ENCODE measurements around the gene FGF22. TPM values are rescaled to one million over a fixed set of nuclear protein-coding genes. Genes with fewer than 3 reads are reported as not detected.
"Not testable (repeated sequence)": the region's sequence is repeated elsewhere in the genome, so short reads cannot be mapped to it uniquely, and the experiment has no call there.

Gene FGF22
- total and polyA plus RNA-seq, 4 experiments from 2014 or later: 1.8 to 1.9 TPM; not detected in 2

- CTCF ChIA-PET (ENCODE audit: partially characterized antibody); H3K27ac Mint-ChIP-seq; DNase-seq: not testable (repeated sequence)
Measured at GRCh38 chr19:629515-629914, 10.2 kb upstream of the FGF22 start.

GRCh38 chr19:629961-630714 lies 9.5 kb upstream of the FGF22 start:
- peaks cover 22% of the 10 kb centered on the region for H3K4me1 ChIP-seq (ENCODE audit: insufficient read depth, low read length)
- Mint-ChIP-seq H3K27ac (peak overlapping the region in 3 of 7 donors; percentile 15 to 55 (median 30)), H3K9me3 (no peaks in the 10 kb centered on the region), H3K27me3 (no peaks in the 10 kb centered on the region), H3K4me1 (peaks cover 4 to 50% (median 21%) of the 10 kb centered on the region in 4 donors), H3K36me3 (peaks cover 23 to 34% of the 10 kb centered on the region in 2 donors), H3K4me3 (no peak overlapping the region)
- intact Hi-C loops (cut with micrococcal nuclease): loop anchor here (10.0 kb wide), 1 partner anchor 115 kb away; no protein-coding TSS in a partner anchor
- no peaks in the 10 kb centered on the region for H3K9me3 ChIP-seq (ENCODE audit: control insufficient read depth in 1 of 2, low read length in 2 of 2)
- no peak for DNase-seq
- H3K27me3 ChIP-seq (ENCODE audit: insufficient read depth, low read length): no peaks in the 10 kb centered on the region
- H3K36me3 ChIP-seq (ENCODE audit: insufficient read depth, low read length): peaks cover 13% of the 10 kb centered on the region
- H3K4me3 ChIP-seq (ENCODE audit: low read length in 2 of 2): no peak overlapping the region
- ChIA-PET CTCF (ENCODE audit: partially characterized antibody) (interaction anchor here (0.6 kb wide), 1 partner anchor 35 kb away, joined by 3 read pairs; no protein-coding TSS in a partner anchor), POLR2A (ENCODE audit: partially characterized antibody) (interaction anchor here (1.1 to 3.0 kb wide), 3 partner anchors 10 to 19 kb away, joined by 3 to 19 read pairs (median 3); no protein-coding TSS in a partner anchor)
- H3K27ac ChIP-seq (ENCODE audit: low read depth, low read length): no peak overlapping the region

More at GRCh38 chr19:629515-629914, 10.2 kb upstream of the FGF22 start:
- H3K27ac ChIP-seq (ENCODE audit: low read depth, low read length); H3K9me3 ChIP-seq (ENCODE audit: control insufficient read depth in 1 of 2, low read length in 2 of 2); intact Hi-C loops (cut with micrococcal nuclease); H3K27me3 ChIP-seq (ENCODE audit: insufficient read depth, low read length); H3K27me3 Mint-ChIP-seq; H3K4me3 ChIP-seq (ENCODE audit: low read length in 2 of 2); H3K4me3 Mint-ChIP-seq; H3K9me3 Mint-ChIP-seq: not testable (repeated sequence)
- Histone ChIP-seq H3K36me3 (ENCODE audit: insufficient read depth, low read length) (peaks cover 13% of the 10 kb centered on the region), H3K4me1 (ENCODE audit: insufficient read depth, low read length) (peaks cover 22% of the 10 kb centered on the region)
- peaks cover 23 to 34% of the 10 kb centered on the region in 2 donors for H3K36me3 Mint-ChIP-seq
- peaks cover 4 to 50% (median 21%) of the 10 kb centered on the region in 4 donors for H3K4me1 Mint-ChIP-seq
- POLR2A ChIA-PET (ENCODE audit: partially characterized antibody): interaction anchor here (1.0 kb wide), 1 partner anchor 31 kb away, joined by 3 read pairs; no protein-coding TSS in a partner anchor

DNA sequence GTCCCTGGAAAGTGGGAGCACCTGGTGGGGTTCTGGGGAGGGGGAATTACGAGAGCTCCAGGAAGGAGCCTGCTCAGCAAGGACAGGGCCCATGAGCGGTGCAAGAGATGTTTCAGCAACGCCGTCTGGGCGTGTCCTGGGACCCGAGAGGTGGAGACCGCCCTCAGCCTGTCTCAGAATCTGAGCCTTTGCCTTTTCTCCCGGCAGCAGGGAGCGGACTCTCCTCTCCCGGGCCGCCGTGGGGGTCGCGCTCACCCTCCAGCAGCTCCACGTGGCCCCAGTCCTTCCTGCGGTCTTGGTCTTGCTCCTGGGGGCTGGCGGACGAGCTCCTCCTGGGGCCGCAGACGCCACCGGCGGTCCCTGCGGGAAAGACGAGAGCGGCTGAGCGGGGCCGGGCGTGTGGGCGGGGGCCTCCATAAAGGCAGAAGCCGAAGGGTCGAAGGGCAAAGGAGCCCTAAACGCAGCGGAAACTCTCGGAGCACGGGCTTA lies 7.1 kb upstream of the FGF22 start:
- Mint-ChIP-seq H3K27me3 (no peaks in the 10 kb centered on the region), H3K27ac (peak overlapping the region; percentile 89 to 98 (median 96)), H3K36me3 (peaks cover 15 to 27% of the 10 kb centered on the region in 2 donors), H3K4me3 (peak overlapping the region; percentile 90 to 98 (median 96)), H3K4me1 (peaks cover 2 to 50% (median 23%) of the 10 kb centered on the region in 4 donors), H3K9me3 (no peaks in the 10 kb centered on the region)
- no peaks in the 10 kb centered on the region for H3K9me3 ChIP-seq (ENCODE audit: control insufficient read depth in 1 of 2, low read length in 2 of 2)
- no peaks in the 10 kb centered on the region for H3K27me3 ChIP-seq (ENCODE audit: insufficient read depth, low read length)
- H3K27ac ChIP-seq (ENCODE audit: low read depth, low read length): peak overlapping the region; percentile 71
- DNase-seq: peak in 1 of 5 donors; percentile 49
- peak overlapping the region; percentile 61 to 86 for H3K4me3 ChIP-seq (ENCODE audit: low read length in 2 of 2)
- CTCF ChIA-PET (ENCODE audit: partially characterized antibody): interaction anchor here (1.5 kb wide), 1 partner anchor 48 kb away, joined by 4 read pairs; no protein-coding TSS in a partner anchor
- H3K4me1 ChIP-seq (ENCODE audit: insufficient read depth, low read length): peaks cover 22% of the 10 kb centered on the region
- peaks cover 7% of the 10 kb centered on the region for H3K36me3 ChIP-seq (ENCODE audit: insufficient read depth, low read length)
- POLR2A ChIA-PET (ENCODE audit: partially characterized antibody): interaction anchor here (1.1 to 4.6 kb wide), 4 partner anchors 22 to 61 kb away, joined by 3 to 54 read pairs (median 12); partner anchors contain the start of genes BSG and RNF126
- intact Hi-C loops (cut with micrococcal nuclease): loop anchor here (1.0 to 10.0 kb wide), 6 partner anchors 22 to 165 kb away; partner anchors contain the start of genes BSG and PTBP1

DNA sequence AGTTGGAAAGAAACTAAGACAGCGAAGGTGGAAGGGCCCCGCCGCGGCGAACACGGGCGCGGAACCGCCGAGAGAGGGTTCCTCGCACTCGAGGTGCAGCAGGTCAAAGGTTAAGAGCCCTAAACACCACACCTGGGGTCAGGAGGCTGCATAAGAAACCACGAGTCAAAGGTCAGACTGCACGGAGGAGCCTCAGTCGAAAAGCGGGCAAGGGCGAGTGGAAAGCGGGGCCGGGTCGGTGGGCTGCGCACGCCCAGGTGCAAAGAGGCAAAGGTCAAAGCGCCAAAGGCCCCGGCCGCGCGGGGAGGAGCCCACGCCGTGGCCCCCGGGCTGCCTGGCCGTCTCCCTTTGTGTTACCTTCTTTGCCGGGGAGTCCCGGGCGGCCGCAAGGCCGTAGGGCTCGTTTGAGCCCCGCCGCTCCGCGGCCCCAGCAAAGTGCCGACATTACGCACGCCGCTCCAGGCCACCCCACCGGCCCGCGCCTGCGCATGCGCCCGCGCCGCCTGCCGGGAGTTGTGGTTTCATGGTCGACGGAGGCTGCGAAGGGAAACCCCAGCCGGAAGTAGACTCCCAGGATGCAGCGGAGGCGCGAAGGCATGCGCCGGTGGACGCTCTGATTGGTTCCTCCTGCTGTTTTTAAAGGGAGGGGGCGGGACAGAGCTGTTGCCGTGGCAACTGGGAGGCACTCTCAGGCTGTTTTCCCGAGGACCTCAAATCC lies 6.5 kb upstream of the FGF22 start, which contains the start of gene POLRMT:
TSS of gene POLRMT (minus strand) at position 470 of the 718 bp plus-strand sequence. CDS start at position 445, 25 bp downstream.
- peak within 1 kb of the TSS; percentile 90 to 98 (median 96) for H3K4me3 Mint-ChIP-seq
- H3K27me3 Mint-ChIP-seq: no peaks in the 10 kb centered on the region
- intact Hi-C loops (cut with micrococcal nuclease): loop anchor here (1.0 to 10.0 kb wide), 6 partner anchors 23 to 164 kb away; partner anchors contain the start of genes BSG and PTBP1
- DNase-seq: peak; percentile 94 to 96 (median 96)
- H3K27ac Mint-ChIP-seq: peak within 1 kb of the TSS; percentile 94 to 98 (median 97)
- Histone ChIP-seq H3K4me3 (ENCODE audit: low read length in 2 of 2) (peak within 1 kb of the TSS; percentile 61 to 86), H3K36me3 (ENCODE audit: insufficient read depth, low read length) (peaks cover 7% of the 10 kb centered on the region), H3K27me3 (ENCODE audit: insufficient read depth, low read length) (no peaks in the 10 kb centered on the region), H3K9me3 (ENCODE audit: control insufficient read depth in 1 of 2, low read length in 2 of 2) (no peaks in the 10 kb centered on the region), H3K4me1 (ENCODE audit: insufficient read depth, low read length) (peaks cover 22% of the 10 kb centered on the region), H3K27ac (ENCODE audit: low read depth, low read length) (peak within 1 kb of the TSS; percentile 71)
- peaks cover 2 to 49% (median 24%) of the 10 kb centered on the region in 4 donors for H3K4me1 Mint-ChIP-seq
- CTCF ChIA-PET (ENCODE audit: partially characterized antibody): interaction anchor here (0.7 to 1.0 kb wide), 3 partner anchors 27 to 49 kb away, joined by 3 to 6 read pairs (median 4); no protein-coding TSS in a partner anchor
- H3K9me3 Mint-ChIP-seq: no peaks in the 10 kb centered on the region
- peaks cover 13 to 26% of the 10 kb centered on the region in 2 donors for H3K36me3 Mint-ChIP-seq
- POLR2A ChIA-PET (ENCODE audit: partially characterized antibody): interaction anchor here (0.7 to 4.6 kb wide), 8 partner anchors 9 to 122 kb away, joined by 3 to 54 read pairs (median 6); partner anchors contain the start of genes BSG and RNF126

- ChIA-PET POLR2A (ENCODE audit: partially characterized antibody) (interaction anchor here (0.7 to 4.6 kb wide), 7 partner anchors 8 to 123 kb away, joined by 3 to 54 read pairs (median 5); partner anchors contain the start of genes BSG and RNF126), CTCF (ENCODE audit: partially characterized antibody) (interaction anchor here (0.7 to 1.0 kb wide), 3 partner anchors 26 to 49 kb away, joined by 3 to 6 read pairs (median 4); no protein-coding TSS in a partner anchor)
- DNase-seq: no peak
- intact Hi-C loops (cut with micrococcal nuclease): loop anchor here (1.0 to 10.0 kb wide), 6 partner anchors 24 to 163 kb away; partner anchors contain the start of genes BSG and PTBP1
- peak overlapping the region; percentile 71 for H3K27ac ChIP-seq (ENCODE audit: low read depth, low read length)
- Mint-ChIP-seq H3K4me1 (peaks cover 2 to 43% (median 22%) of the 10 kb centered on the region in 4 donors), H3K4me3 (peak overlapping the region; percentile 90 to 98 (median 96)), H3K27me3 (no peaks in the 10 kb centered on the region), H3K9me3 (no peaks in the 10 kb centered on the region), H3K27ac (peak overlapping the region; percentile 94 to 98 (median 96)), H3K36me3 (peaks cover 5 to 20% of the 10 kb centered on the region in 2 donors)
- H3K36me3 ChIP-seq (ENCODE audit: insufficient read depth, low read length): peaks cover 7% of the 10 kb centered on the region
- no peaks in the 10 kb centered on the region for H3K27me3 ChIP-seq (ENCODE audit: insufficient read depth, low read length)
- H3K9me3 ChIP-seq (ENCODE audit: control insufficient read depth in 1 of 2, low read length in 2 of 2): no peaks in the 10 kb centered on the region
- H3K4me1 ChIP-seq (ENCODE audit: insufficient read depth, low read length): peaks cover 29% of the 10 kb centered on the region
- H3K4me3 ChIP-seq (ENCODE audit: low read length in 2 of 2): peak overlapping the region; percentile 38 to 86
Measured at GRCh38 chr19:633786-634639, 5.7 kb upstream of the FGF22 start.
